ENCODE measurements around the gene TRAP1. TPM values are rescaled to one million over a fixed set of nuclear protein-coding genes. Genes with fewer than 3 reads are reported as not detected.

TRAP1 gene
- polyA plus RNA-seq, 1 donor from 2014 or later = 73.0 TPM

DNA sequence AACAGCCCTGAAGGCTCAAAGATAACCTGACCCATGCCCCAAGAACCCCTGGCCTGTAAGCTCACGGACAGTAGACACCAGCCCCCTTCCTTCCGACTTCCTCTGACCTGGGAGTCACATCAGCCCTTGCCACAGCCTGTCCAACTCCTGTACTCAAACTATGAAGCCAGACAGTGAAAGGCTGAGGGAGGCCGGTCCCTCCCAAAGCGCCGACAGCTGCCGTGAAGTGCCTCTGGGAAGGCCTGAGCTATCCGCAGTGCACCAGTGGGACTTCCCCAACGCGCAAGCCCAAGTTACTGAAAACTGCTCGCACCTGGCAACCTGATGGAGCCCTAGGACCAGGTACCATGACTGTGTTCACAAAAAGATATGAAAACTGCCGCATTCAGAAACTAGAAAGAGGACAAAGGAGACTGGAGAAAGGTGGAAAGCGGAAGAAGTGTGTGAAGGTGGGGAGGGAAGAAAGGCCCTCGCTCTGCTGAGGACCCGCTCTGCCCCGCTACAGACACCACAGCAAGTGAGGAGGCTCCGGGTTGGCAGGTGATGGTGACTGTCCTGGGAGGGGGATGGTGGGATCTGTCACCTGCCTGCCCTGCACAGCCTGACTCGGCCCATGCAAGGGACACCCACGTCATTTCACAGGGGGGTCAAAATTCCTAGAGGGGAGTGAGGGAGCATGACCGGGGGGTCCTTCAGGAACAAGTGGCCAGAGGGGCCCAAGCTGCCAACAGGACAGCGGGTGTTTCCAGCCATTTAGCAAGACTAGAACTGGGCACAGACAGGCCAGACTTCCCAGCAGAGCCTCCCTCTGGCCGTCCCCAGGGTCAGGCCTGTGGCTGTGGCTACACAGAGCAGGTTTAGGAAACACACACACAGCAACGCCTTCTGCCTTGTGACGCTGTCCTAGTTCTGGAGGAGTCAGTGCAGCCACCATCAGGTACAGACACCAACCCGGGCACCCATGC, 13.1 kb upstream of the TRAP1 start:
- no peaks in the 10 kb centered on the region for H3K9me2 ChIP-seq (ENCODE audit: insufficient read depth, low read length)
- no peaks in the 10 kb centered on the region for H3F3A ChIP-seq (ENCODE audit: insufficient read depth, low read length, poor library complexity, severe bottlenecking)
- H3K4me3 ChIP-seq (ENCODE audit: low read length) = no peak overlapping the region
- no peak overlapping the region for H3K27ac ChIP-seq (ENCODE audit: low read length)
- no peaks in the 10 kb centered on the region for H3K36me3 ChIP-seq (ENCODE audit: insufficient read depth, low read length)
- no peak for TF ChIP-seq SMC3 (conservative IDR thresholded peaks at IDR 0.05; ENCODE audit: poor library complexity)
- TF ChIP-seq EP300 (conservative IDR thresholded peaks at IDR 0.05; ENCODE audit: poor library complexity, severe bottlenecking) = no peak
- no peak for TF ChIP-seq MXI1 (conservative IDR thresholded peaks at IDR 0.05; ENCODE audit: poor library complexity, severe bottlenecking)
- no peak for TF ChIP-seq RAD21 (conservative IDR thresholded peaks at IDR 0.05)
- no peak for TF ChIP-seq REST (IDR thresholded peaks at IDR 0.05; ENCODE audit: borderline replicate concordance)
- TF ChIP-seq CTCF (IDR thresholded peaks at IDR 0.05; ENCODE audit: poor library complexity, severe bottlenecking) = no peak
- no peak for TF ChIP-seq POLR2AphosphoS5 (IDR thresholded peaks at IDR 0.05)
- no peak for TF ChIP-seq EZH2 (IDR thresholded peaks at IDR 0.05; ENCODE audit: borderline replicate concordance, insufficient read depth, low read length, poor library complexity, severe bottlenecking)
- TF ChIP-seq TAF1 (IDR thresholded peaks at IDR 0.05; ENCODE audit: low read depth) = no peak
- no peaks in the 10 kb centered on the region for H3K9me3 ChIP-seq (ENCODE audit: low read length)
- H3K27me3 ChIP-seq (ENCODE audit: insufficient read depth, low read depth, low read length) = no peaks in the 10 kb centered on the region
- H3K79me2 ChIP-seq (replicated peaks; ENCODE audit: insufficient read depth, low read length) = no peaks in the 10 kb centered on the region
- no peaks in the 10 kb centered on the region for H4K20me1 ChIP-seq (ENCODE audit: insufficient read depth)
- no peak overlapping the region for H3K4me2 ChIP-seq (ENCODE audit: low read length)
- H3K9ac ChIP-seq (ENCODE audit: low read length) = no peak overlapping the region
- H2AFZ ChIP-seq (ENCODE audit: low read depth, low read length) = no peak overlapping the region

- no peaks in the 10 kb centered on the region for H3K36me3 ChIP-seq (ENCODE audit: insufficient read depth, low read length)
- no peak overlapping the region for H3K27ac ChIP-seq (ENCODE audit: low read length)
- no peak overlapping the region for H2AFZ ChIP-seq (ENCODE audit: low read depth, low read length)
Observed at GRCh38 chr16:3729161-3730112, 12.1 kb upstream of the TRAP1 start.

More at GRCh38 chr16:3729161-3730112, 12.1 kb upstream of the TRAP1 start:
- no peaks in the 10 kb centered on the region for H3K27me3 ChIP-seq (ENCODE audit: insufficient read depth, low read depth, low read length)
- H3K9me3 ChIP-seq (ENCODE audit: low read length) = no peaks in the 10 kb centered on the region
- no peak overlapping the region for H3K9ac ChIP-seq (ENCODE audit: low read length)
- no peaks in the 10 kb centered on the region for H3F3A ChIP-seq (ENCODE audit: insufficient read depth, low read length, poor library complexity, severe bottlenecking)
- H3K4me3 ChIP-seq (ENCODE audit: low read length) = no peak overlapping the region
- H3K4me2 ChIP-seq (ENCODE audit: low read length) = no peak overlapping the region
- TF ChIP-seq TAF1 (IDR thresholded peaks at IDR 0.05; ENCODE audit: low read depth) (no peak), SMC3 (conservative IDR thresholded peaks at IDR 0.05; ENCODE audit: poor library complexity) (no peak), POLR2AphosphoS5 (IDR thresholded peaks at IDR 0.05) (no peak)
- no peaks in the 10 kb centered on the region for H3K79me2 ChIP-seq (replicated peaks; ENCODE audit: insufficient read depth, low read length)
- no peaks in the 10 kb centered on the region for H4K20me1 ChIP-seq (ENCODE audit: insufficient read depth)
- no peaks in the 10 kb centered on the region for H3K9me2 ChIP-seq (ENCODE audit: insufficient read depth, low read length)
